Body of pancreas (tissue), 4 donors: ENCODE measurements around the gene TSHR.

ENCODE experiments used
- POLR2A ChIP-seq, 3 donors: fragments of 450-650 bp; IDR thresholded peaks; one replicate each; pipeline ENCODE4 v1.6.1; 2016; ENCODE audit warnings: antibody characterized with exemption in 3 of 3, mild to moderate bottlenecking in 2 of 3
- TF ChIP-seq, protein P1 (sequence below), 7 experiments: fragments of 450-650 bp in 4 of 7; fragments of 200-600 bp in 3 of 7; sonication (generic) in 3 of 7; IDR thresholded peaks; one replicate each; pipeline ENCODE4 v1.5.1; 2016 to 2019; ENCODE audit warnings: antibody characterized with exemption in 7 of 7

DNA sequence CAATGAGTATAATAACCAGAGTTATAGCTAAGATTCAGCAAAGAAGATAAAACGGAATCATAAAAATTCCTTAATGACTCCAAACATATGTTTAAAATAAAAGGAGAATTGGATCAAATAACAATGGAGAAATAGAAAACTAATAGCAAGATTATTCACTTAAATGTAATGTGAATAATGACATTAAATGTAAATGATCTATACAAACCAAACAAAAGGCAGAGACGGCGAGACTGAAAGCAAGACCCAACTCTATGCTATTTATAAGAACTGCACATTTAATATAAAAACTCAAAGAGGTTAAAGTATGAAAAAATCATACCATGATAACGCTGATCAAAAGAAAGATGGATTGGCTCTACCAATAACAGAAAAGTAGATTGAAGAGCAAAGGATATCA lies 3.9 kb upstream of the TSHR start:
- TF ChIP-seq, protein P1, sequence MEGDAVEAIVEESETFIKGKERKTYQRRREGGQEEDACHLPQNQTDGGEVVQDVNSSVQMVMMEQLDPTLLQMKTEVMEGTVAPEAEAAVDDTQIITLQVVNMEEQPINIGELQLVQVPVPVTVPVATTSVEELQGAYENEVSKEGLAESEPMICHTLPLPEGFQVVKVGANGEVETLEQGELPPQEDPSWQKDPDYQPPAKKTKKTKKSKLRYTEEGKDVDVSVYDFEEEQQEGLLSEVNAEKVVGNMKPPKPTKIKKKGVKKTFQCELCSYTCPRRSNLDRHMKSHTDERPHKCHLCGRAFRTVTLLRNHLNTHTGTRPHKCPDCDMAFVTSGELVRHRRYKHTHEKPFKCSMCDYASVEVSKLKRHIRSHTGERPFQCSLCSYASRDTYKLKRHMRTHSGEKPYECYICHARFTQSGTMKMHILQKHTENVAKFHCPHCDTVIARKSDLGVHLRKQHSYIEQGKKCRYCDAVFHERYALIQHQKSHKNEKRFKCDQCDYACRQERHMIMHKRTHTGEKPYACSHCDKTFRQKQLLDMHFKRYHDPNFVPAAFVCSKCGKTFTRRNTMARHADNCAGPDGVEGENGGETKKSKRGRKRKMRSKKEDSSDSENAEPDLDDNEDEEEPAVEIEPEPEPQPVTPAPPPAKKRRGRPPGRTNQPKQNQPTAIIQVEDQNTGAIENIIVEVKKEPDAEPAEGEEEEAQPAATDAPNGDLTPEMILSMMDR (IDR thresholded peaks at IDR 0.05): no peak
- TF ChIP-seq POLR2A (IDR thresholded peaks at IDR 0.05): no peak
